ENCODE results near the gene BMP7.

Gene BMP7

GRCh38 chr20:57139342-57140093, 126.9 kb downstream of the BMP7 start:
- no peak for DNase-seq

GRCh38 chr20:57138198-57138995, 128.0 kb downstream of the BMP7 start:
- no peak for DNase-seq

- no peak for DNase-seq
These were observed 128.8 kb downstream of the BMP7 start for GRCh38 chr20:57137676-57138075.

- no peak for DNase-seq
These were observed 129.7 kb downstream of the BMP7 start for GRCh38 chr20:57136734-57137133.

GRCh38 chr20:57135875-57136274, 130.6 kb downstream of the BMP7 start:
- DNase-seq = no peak

- no peak for DNase-seq
These were observed 131.6 kb downstream of the BMP7 start for GRCh38 chr20:57134804-57135203.

- no peak for DNase-seq
These were observed 132.4 kb downstream of the BMP7 start for GRCh38 chr20:57133926-57134650.

GRCh38 chr20:57131601-57132391, 134.6 kb downstream of the BMP7 start:
- DNase-seq = no peak

- DNase-seq = no peak
These were observed 135.4 kb downstream of the BMP7 start for GRCh38 chr20:57131077-57131476.

GRCh38 chr20:57130160-57130772, 136.2 kb downstream of the BMP7 start:
- DNase-seq = no peak

- no peak for DNase-seq
These were observed 137.1 kb downstream of the BMP7 start for GRCh38 chr20:57129303-57129702.

GRCh38 chr20:57128044-57128757, 138.2 kb downstream of the BMP7 start:
- DNase-seq = no peak

GRCh38 chr20:57126481-57127092, 139.9 kb downstream of the BMP7 start:
- DNase-seq = no peak

- DNase-seq = no peak
These were observed 141.5 kb downstream of the BMP7 start for GRCh38 chr20:57124800-57125517.

- DNase-seq = no peak
These were observed 142.1 kb downstream of the BMP7 start for GRCh38 chr20:57124366-57124765.

- DNase-seq = no peak
These were observed 142.9 kb downstream of the BMP7 start for GRCh38 chr20:57123504-57123903.

GRCh38 chr20:57122536-57123489, 143.6 kb downstream of the BMP7 start:
- no peak for DNase-seq

- no peak for DNase-seq
These were observed 147.5 kb downstream of the BMP7 start for GRCh38 chr20:57118964-57119363.
